T-cell (primary cell): ENCODE data around the gene SREBF2. TPM values are rescaled to one million over a fixed set of nuclear protein-coding genes. Genes with fewer than 3 reads are reported as not detected.

Experiments used
- ATAC-seq, 4 experiments: fragments of 200-7000 bp in 3 of 4; fragments of 150-1000 bp in 1 of 4; cut with Tn5 transposase; replicated peaks in 1 of 4; 1 replicate in 3 of 4; 2 replicates in 1 of 4; pipeline ENCODE4 v1.10.0; 2021; ENCODE audit warnings: moderate library complexity in 3 of 4, mild to moderate bottlenecking in 2 of 4, moderate number of reproducible peaks in 1 of 4
- CTCF ChIA-PET, 2 donors: fragments of 300-600 bp; sonication (Branson Sonifier 250); formaldehyde crosslinking; loops; one replicate each; lab custom pipeline; 2022; ENCODE audit warnings: antibody characterized with exemption in 2 of 2; lab: Charles Lee
- POLR2A ChIA-PET, 2 donors: fragments of 300-600 bp; sonication (Branson Sonifier 250); formaldehyde crosslinking; loops; one replicate each; lab custom pipeline; 2022; ENCODE audit warnings: antibody characterized with exemption in 2 of 2; lab: Charles Lee
- DNase-seq, 35 experiments: peaks; one replicate each; pipeline versions ENCODE4 v3.0.0 to v3.0.0-alpha.2; 2013 to 2023
- H3K27ac ChIP-seq: one replicate; pipeline ENCODE4 v1.5.1; 2013; ENCODE audit warnings: low read length
- H3K27me3 ChIP-seq, 2 experiments: replicated peaks in 1 of 2; 1 replicate in 1 of 2; 2 replicates in 1 of 2; pipeline versions ENCODE4 v1.6.1 to v1.7.0; 2013; ENCODE audit warnings: low read length in 1 of 2, mixed read lengths in 1 of 2; ENCODE audit not compliant: control insufficient read depth in 2 of 2, insufficient read depth in 2 of 2; ENCODE audit errors: extremely low read depth in 1 of 2
- H3K36me3 ChIP-seq, 2 donors: 1 replicate in 1 of 2; 2 replicates in 1 of 2; pipeline versions ENCODE4 v1.6.1 to v1.7.0; 2013; ENCODE audit warnings: low read length in 1 of 2; ENCODE audit not compliant: control insufficient read depth in 2 of 2, insufficient read depth in 1 of 2; ENCODE audit errors: extremely low read depth in 1 of 2
- H3K4me1 ChIP-seq, 2 experiments: 1 replicate in 1 of 2; 2 replicates in 1 of 2; pipeline versions ENCODE4 v1.6.1 to v1.7.0; 2013; ENCODE audit warnings: low read length in 2 of 2, mixed read lengths in 1 of 2; ENCODE audit not compliant: insufficient read depth in 2 of 2, control insufficient read depth in 1 of 2; ENCODE audit errors: extremely low read depth in 1 of 2
- H3K4me3 ChIP-seq, 2 donors: 1 replicate in 1 of 2; 2 replicates in 1 of 2; pipeline versions ENCODE4 v1.5.1 to v1.7.0; 2013; ENCODE audit warnings: mild to moderate bottlenecking in 2 of 2, low read length in 1 of 2, moderate library complexity in 1 of 2; ENCODE audit not compliant: control insufficient read depth in 1 of 2; ENCODE audit errors: extremely low read depth in 1 of 2
- H3K9me3 ChIP-seq: 2 replicates; pipeline ENCODE4 v1.7.0; 2013
- H3K27ac Mint-ChIP-seq, 2 donors: one replicate each; pipeline ENCODE4 v1.8.0; 2020 to 2021; ENCODE audit warnings: mild to moderate bottlenecking in 2 of 2, mixed read lengths in 2 of 2
- H3K27me3 Mint-ChIP-seq, 2 donors: one replicate each; pipeline ENCODE4 v1.8.0; 2021 to 2022; ENCODE audit warnings: mixed read lengths in 2 of 2
- H3K36me3 Mint-ChIP-seq: one replicate; pipeline ENCODE4 v1.8.0; 2021; ENCODE audit warnings: mixed read lengths
- H3K4me1 Mint-ChIP-seq, 3 donors: one replicate each; pipeline ENCODE4 v1.8.0; 2020 to 2022; ENCODE audit warnings: mixed read lengths in 3 of 3, mild to moderate bottlenecking in 1 of 3
- H3K4me3 Mint-ChIP-seq, 3 donors: one replicate each; pipeline ENCODE4 v1.8.0; 2020 to 2022; ENCODE audit warnings: mild to moderate bottlenecking in 3 of 3, mixed read lengths in 3 of 3, moderate library complexity in 3 of 3
- H3K9me3 Mint-ChIP-seq, 3 donors: one replicate each; pipeline ENCODE4 v1.8.0; 2020 to 2022; ENCODE audit warnings: mixed read lengths in 3 of 3
- WGBS: methylation state at CpG from one replicate; pipeline ENCODE4 v1.1.5; 2013; ENCODE audit warnings: missing lambda C conversion rate; ENCODE audit not compliant: insufficient coverage; 5-methylcytosine and 5-hydroxymethylcytosine counted together
- total RNA-seq, 35 experiments: library from RNA in 6 of 35; stranded (reverse) in 6 of 35; fragments of 120-200 nt in 1 of 35; gene quantifications; one replicate each; pipeline versions ENCODE4 v1.2.1 to v1.2.4 and lab custom pipeline; 2013 to 2026

The SREBF2 gene
- total RNA-seq, 5 donors from 2014 or later (not counting 1 experiment from before 2014, with no cell fraction given), result 71.9 to 128 (median 112) TPM

- H3K9me3 Mint-ChIP-seq, result no peaks in the 10 kb centered on the region
These were observed 12.7 kb downstream of the SREBF2 start for GRCh38 chr22:41845380-41846267.

GRCh38 chr22:41846268-41846987 lies 13.5 kb downstream of the SREBF2 start:
- no peaks in the 10 kb centered on the region for H3K27me3 Mint-ChIP-seq
- no peaks in the 10 kb centered on the region for H3K9me3 ChIP-seq
- no peak overlapping the region for H3K27ac ChIP-seq
- no peaks in the 10 kb centered on the region for H3K27me3 ChIP-seq
- POLR2A ChIA-PET, result interaction anchor here in 1 of 2 donors (0.6 kb wide), 1 partner anchor 80 kb away, joined by 6 read pairs; no protein-coding TSS in a partner anchor
- 70% methylated on average over 2 of the region's 10 CpGs for WGBS
- CTCF ChIA-PET, result interaction anchor here in 1 of 2 donors (1.2 to 1.4 kb wide), 2 partner anchors 10 to 179 kb away, joined by 5 to 6 read pairs; no protein-coding TSS in a partner anchor
- DNase-seq (no peak), ATAC-seq (no peak)
- peaks cover 45 to 66% (median 63%) of the 10 kb centered on the region in 3 donors for H3K4me1 Mint-ChIP-seq
- no peak overlapping the region for H3K4me3 ChIP-seq
- H3K36me3 ChIP-seq, result peaks cover under 1 to 6% of the 10 kb centered on the region in 2 donors
- peaks cover 7% of the 10 kb centered on the region for H3K36me3 Mint-ChIP-seq
- H3K27ac Mint-ChIP-seq, result peak overlapping the region in 1 of 2 donors; percentile 75
- H3K4me3 Mint-ChIP-seq, result no peak overlapping the region
- H3K9me3 Mint-ChIP-seq, result no peaks in the 10 kb centered on the region
- H3K4me1 ChIP-seq, result peaks cover 0 to 22% of the 10 kb centered on the region in 2 experiments

More at GRCh38 chr22:41845380-41846267, 12.7 kb downstream of the SREBF2 start:
- Histone ChIP-seq H3K4me3 (no peak overlapping the region), H3K9me3 (no peaks in the 10 kb centered on the region), H3K4me1 (peaks cover 0 to 22% of the 10 kb centered on the region in 2 experiments), H3K27me3 (no peaks in the 10 kb centered on the region), H3K27ac (no peak overlapping the region), H3K36me3 (peaks cover 0 to 6% of the 10 kb centered on the region in 2 donors)
- no peak for DNase-seq
- POLR2A ChIA-PET, result interaction anchor here in 1 of 2 donors (0.5 kb wide), 1 partner anchor 418 kb away, joined by 3 read pairs; no protein-coding TSS in a partner anchor
- Mint-ChIP-seq H3K27me3 (no peaks in the 10 kb centered on the region), H3K4me1 (peaks cover 47 to 74% (median 70%) of the 10 kb centered on the region in 3 donors), H3K27ac (peak overlapping the region in 1 of 2 donors; percentile 11), H3K4me3 (no peak overlapping the region), H3K36me3 (peaks cover 11% of the 10 kb centered on the region)
- 84% methylated on average over 3 of the region's 4 CpGs for WGBS
- ATAC-seq, result no peak
- CTCF ChIA-PET, result interaction anchor here in 1 of 2 donors (1.4 kb wide), 1 partner anchor 179 kb away, joined by 5 read pairs; no protein-coding TSS in a partner anchor

GRCh38 chr22:41847300-41847699 lies 14.4 kb downstream of the SREBF2 start:
- Histone ChIP-seq H3K36me3 (peaks cover 5 to 6% of the 10 kb centered on the region in 2 donors), H3K9me3 (no peaks in the 10 kb centered on the region), H3K27me3 (no peaks in the 10 kb centered on the region), H3K4me1 (peaks cover 0 to 22% of the 10 kb centered on the region in 2 experiments), H3K27ac (no peak overlapping the region), H3K4me3 (no peak overlapping the region)
- peaks cover 43 to 62% (median 59%) of the 10 kb centered on the region in 3 donors for H3K4me1 Mint-ChIP-seq
- ATAC-seq (no peak), DNase-seq (no peak)
- H3K9me3 Mint-ChIP-seq, result no peaks in the 10 kb centered on the region
- peaks cover 6% of the 10 kb centered on the region for H3K36me3 Mint-ChIP-seq
- no peaks in the 10 kb centered on the region for H3K27me3 Mint-ChIP-seq
- no peak overlapping the region for H3K4me3 Mint-ChIP-seq
- peak overlapping the region in 1 of 2 donors; percentile 49 for H3K27ac Mint-ChIP-seq
- WGBS, result 70% methylated on average over 1 of the region's 2 CpGs
- ChIA-PET CTCF (interaction anchor here in 1 of 2 donors (1.2 kb wide), 1 partner anchor 9 kb away, joined by 6 read pairs; no protein-coding TSS in a partner anchor), POLR2A (interaction anchor here (0.6 to 0.7 kb wide), 2 partner anchors 11 to 16 kb away, joined by 3 to 4 read pairs; no protein-coding TSS in a partner anchor)

DNA sequence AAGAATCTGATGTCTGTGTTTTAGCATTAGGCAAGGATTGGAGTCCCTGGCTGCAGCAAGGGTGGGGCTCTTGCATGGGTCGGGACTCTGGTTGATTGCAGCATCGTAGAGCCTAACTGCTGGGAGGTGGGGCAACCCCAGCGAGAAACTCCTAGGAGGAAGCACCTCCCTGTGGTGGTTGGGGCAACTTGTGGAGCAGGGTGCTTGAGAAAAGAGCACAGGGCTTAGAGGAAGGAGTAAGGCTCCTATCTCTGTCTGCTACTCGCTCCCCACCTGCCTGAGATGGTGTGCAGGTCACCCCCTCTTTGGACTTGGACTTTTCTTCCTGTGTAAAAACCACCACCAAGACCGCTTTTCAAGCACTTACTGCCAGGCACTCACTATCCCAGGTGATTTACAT lies 15.6 kb downstream of the SREBF2 start:
- DNase-seq (peak in 2 of 35 experiments; percentile 28 to 33), ATAC-seq (peak in 1 of 4 experiments; percentile 38)
- H3K36me3 ChIP-seq, result peaks cover 1 to 5% of the 10 kb centered on the region in 2 donors
- H3K27ac ChIP-seq, result no peak overlapping the region
- peaks cover 0 to 15% of the 10 kb centered on the region in 2 experiments for H3K4me1 ChIP-seq
- no peaks in the 10 kb centered on the region for H3K27me3 Mint-ChIP-seq
- no peaks in the 10 kb centered on the region for H3K9me3 Mint-ChIP-seq
- no peaks in the 10 kb centered on the region for H3K27me3 ChIP-seq
- no peak overlapping the region for H3K4me3 Mint-ChIP-seq
- H3K27ac Mint-ChIP-seq, result no peak overlapping the region
- H3K4me3 ChIP-seq, result no peak overlapping the region
- 62% methylated on average over 3 of the region's 5 CpGs for WGBS
- H3K9me3 ChIP-seq, result no peaks in the 10 kb centered on the region
- CTCF ChIA-PET, result interaction anchor here in 1 of 2 donors (0.6 kb wide), 1 partner anchor 24 kb away, joined by 3 read pairs; no protein-coding TSS in a partner anchor
- H3K36me3 Mint-ChIP-seq, result peaks cover 10% of the 10 kb centered on the region
- POLR2A ChIA-PET, result interaction anchor here in 1 of 2 donors (0.6 kb wide), 1 partner anchor 1121 kb away, joined by 3 read pairs; no protein-coding TSS in a partner anchor
- peaks cover 33 to 58% (median 53%) of the 10 kb centered on the region in 3 donors for H3K4me1 Mint-ChIP-seq

- Mint-ChIP-seq H3K27me3 (no peaks in the 10 kb centered on the region), H3K4me3 (no peak overlapping the region), H3K36me3 (peaks cover 6% of the 10 kb centered on the region), H3K4me1 (peaks cover 43 to 69% (median 63%) of the 10 kb centered on the region in 3 donors), H3K9me3 (no peaks in the 10 kb centered on the region), H3K27ac (peak overlapping the region; percentile 80 to 84)
- CTCF ChIA-PET, result interaction anchor here (0.9 to 1.7 kb wide), 4 partner anchors 9 to 160 kb away, joined by 3 to 10 read pairs (median 7); no protein-coding TSS in a partner anchor
- POLR2A ChIA-PET, result interaction anchor here in 1 of 2 donors (0.6 kb wide), 1 partner anchor 1141 kb away, joined by 5 read pairs; no protein-coding TSS in a partner anchor
- DNase-seq (no peak), ATAC-seq (no peak)
- no CpG with 5 or more reads among the region's 2 CpGs for WGBS
- Histone ChIP-seq H3K9me3 (no peaks in the 10 kb centered on the region), H3K4me1 (peaks cover 8 to 30% of the 10 kb centered on the region in 2 experiments), H3K4me3 (no peak overlapping the region), H3K36me3 (peaks cover 0 to 4% of the 10 kb centered on the region in 2 donors), H3K27me3 (no peaks in the 10 kb centered on the region), H3K27ac (no peak overlapping the region)
These were observed 23.6 kb downstream of the SREBF2 start for GRCh38 chr22:41856469-41856868.
